HepG2 (cell line): ENCODE results near the gene ELF2. TPM values are rescaled to one million over a fixed set of nuclear protein-coding genes. Genes with fewer than 3 reads are reported as not detected.

ENCODE experiments used
- ATAC-seq: fragments of 200-7000 bp; cut with Tn5 transposase; 3 replicates; pipeline ENCODE4 v1.9.1; 2020; ENCODE audit warnings: mild to moderate bottlenecking, moderate library complexity
- BruUV-seq: library from RNA; stranded (reverse); fragments of 400-500 nt; replicated peaks from 2 replicates; lab custom pipeline; 2021; lab: Mats Ljungman, UMichigan
- CTCF ChIA-PET: fragments of 300-600 bp; formaldehyde crosslinking; extraction: SDS; loops from one replicate; lab custom pipeline; 2021; ENCODE audit warnings: low total read pairs, inconsistent platforms, low intra/inter-chr PET ratio; lab: Yijun Ruan, JAX
- POLR2A ChIA-PET: fragments of 350-600 bp; sonication (Branson Sonifier 250); formaldehyde crosslinking; loops from one replicate; lab custom pipeline; 2020; ENCODE audit warnings: antibody characterized with exemption, inconsistent platforms; lab: Yijun Ruan, JAX
- DNase-seq: peaks from one replicate; pipeline ENCODE4 v3.0.0-alpha.2; 2015; ENCODE audit warnings: low spot score
- FAIRE-seq: peaks from 3 replicates; lab custom pipeline; 2011; peaks lifted over from hg19 to GRCh38; lab: Jason Lieb, UNC
- H2AFZ ChIP-seq: one replicate; pipeline ENCODE4 v1.6.1; 2011; ENCODE audit warnings: low read length, inconsistent platforms
- H3K27ac ChIP-seq: fragments of 300-600 bp; 3 replicates; pipeline ENCODE4 v1.8.0; 2011; ENCODE audit warnings: mixed run types, mild to moderate bottlenecking, mixed read lengths, low read length, inconsistent platforms; ENCODE audit not compliant: insufficient read depth; ENCODE audit errors: extremely low read length
- H3K27me3 ChIP-seq, 2 experiments: fragments of 200-600 bp in 1 of 2; 2 replicates in 1 of 2; 3 replicates in 1 of 2; pipeline versions ENCODE4 v1.6.0 to v1.8.0; 2011; ENCODE audit warnings: low read length in 2 of 2, mild to moderate bottlenecking in 2 of 2, moderate library complexity in 2 of 2, inconsistent platforms in 1 of 2; ENCODE audit not compliant: insufficient read depth in 2 of 2, control insufficient read depth in 1 of 2
- H3K36me3 ChIP-seq, 2 experiments: fragments of 200-600 bp in 1 of 2; replicated peaks in 1 of 2; 2 replicates in 1 of 2; 3 replicates in 1 of 2; pipeline versions ENCODE4 v1.5.1 to v1.8.0; 2011; ENCODE audit warnings: low read length in 2 of 2, inconsistent platforms in 1 of 2; ENCODE audit not compliant: insufficient read depth in 2 of 2, control insufficient read depth in 1 of 2
- H3K4me1 ChIP-seq: 2 replicates; pipeline ENCODE4 v1.5.1; 2012; ENCODE audit warnings: low read length, inconsistent platforms; ENCODE audit not compliant: insufficient read depth
- H3K4me2 ChIP-seq: 2 replicates; pipeline ENCODE4 v1.6.0; 2011; ENCODE audit warnings: low read depth, low read length, inconsistent platforms
- H3K4me3 ChIP-seq, 3 experiments: fragments of 200-600 bp in 1 of 3; sonication (generic), shearing (Covaris generic) in 1 of 3; replicated peaks in 1 of 3; 2 replicates each; pipeline ENCODE4 v1.5.1; 2011 to 2016; ENCODE audit warnings: low read length in 3 of 3, inconsistent platforms in 2 of 3, low read depth in 2 of 3, mild to moderate bottlenecking in 2 of 3, control low read depth in 1 of 3, mixed read lengths in 1 of 3; ENCODE audit not compliant: insufficient read depth in 1 of 3
- H3K79me2 ChIP-seq: one replicate; pipeline ENCODE4 v1.6.1; 2011; ENCODE audit warnings: low read length, inconsistent platforms; ENCODE audit not compliant: insufficient read depth
- H3K9ac ChIP-seq: 2 replicates; pipeline ENCODE4 v1.6.0; 2011; ENCODE audit warnings: mild to moderate bottlenecking, low read depth, low read length, inconsistent platforms; ENCODE audit not compliant: insufficient read depth
- H3K9me3 ChIP-seq: 2 replicates; pipeline ENCODE4 v1.5.1; 2012; ENCODE audit warnings: mild to moderate bottlenecking, low read length
- H4K20me1 ChIP-seq: 2 replicates; pipeline ENCODE4 v1.6.0; 2011; ENCODE audit warnings: inconsistent platforms, mild to moderate bottlenecking, low read length, moderate library complexity; ENCODE audit not compliant: insufficient read depth
- ARID4A ChIP-seq: sonication (generic); formaldehyde crosslinking; IDR thresholded peaks from 2 replicates; pipeline ENCODE4 v1.5.0; 2020; ENCODE audit warnings: mild to moderate bottlenecking, missing genetic modification reagents, borderline replicate concordance
- CEBPB ChIP-seq: IDR thresholded peaks from 2 replicates; pipeline ENCODE4 v1.6.1; 2011; ENCODE audit warnings: low read depth, low read length, improper control_type of control experiment, borderline replicate concordance
- DDIT3 ChIP-seq: sonication (generic); formaldehyde crosslinking; IDR thresholded peaks from 2 replicates; pipeline ENCODE4 v1.4.0; 2020; ENCODE audit warnings: mild to moderate bottlenecking, missing genetic modification reagents
- JARID2 ChIP-seq: sonication (generic); formaldehyde crosslinking; IDR thresholded peaks from 2 replicates; pipeline ENCODE4 v1.8.1; 2023; ENCODE audit warnings: missing genetic modification reagents, inconsistent platforms; ENCODE audit not compliant: insufficient replicate concordance
- PHF5A ChIP-seq: IDR thresholded peaks from one replicate; pipeline ENCODE4 v1.6.1; 2018; ENCODE audit warnings: low read depth, missing genetic modification reagents; ENCODE audit not compliant: unreplicated experiment
- PTBP1 ChIP-seq: fragments of 200-400 bp; formaldehyde crosslinking; IDR thresholded peaks from 2 replicates; pipeline ENCODE4 v1.6.1; 2018; ENCODE audit warnings: low read length, low read depth; ENCODE audit not compliant: poor library complexity, severe bottlenecking
- TBX2 ChIP-seq: sonication (generic); formaldehyde crosslinking; IDR thresholded peaks from 2 replicates; pipeline ENCODE4 v1.5.0; 2020; ENCODE audit warnings: missing genetic modification reagents, mild to moderate bottlenecking, borderline replicate concordance
- ZNF615 ChIP-seq: sonication (generic); formaldehyde crosslinking; IDR thresholded peaks from 2 replicates; pipeline ENCODE4 v1.5.0; 2020; ENCODE audit warnings: mild to moderate bottlenecking, missing genetic modification reagents, borderline replicate concordance
- ZNF766 ChIP-seq: sonication (generic); formaldehyde crosslinking; IDR thresholded peaks from 2 replicates; pipeline ENCODE4 v1.5.0; 2020; ENCODE audit warnings: missing genetic modification reagents, borderline replicate concordance
- ZNF878 ChIP-seq: sonication (generic); formaldehyde crosslinking; IDR thresholded peaks from 2 replicates; pipeline ENCODE4 v1.8.1; 2023; ENCODE audit warnings: mild to moderate bottlenecking, missing genetic modification reagents, moderate library complexity
- ZNF891 ChIP-seq: sonication (generic); formaldehyde crosslinking; IDR thresholded peaks from 2 replicates; pipeline ENCODE4 v1.5.0; 2020; ENCODE audit warnings: mild to moderate bottlenecking, missing genetic modification reagents
- WGBS: methylation state at CpG from one replicate; pipeline ENCODE4 v1.1.6; 2017; ENCODE audit warnings: low lambda C conversion rate; 5-methylcytosine and 5-hydroxymethylcytosine counted together
- in situ Hi-C: cut with HindIII; loops from 2 replicates; pipeline ENCODE4 v1.10.0; 2017; ENCODE audit warnings: low pct_unique_long_range_greater_than_20kb; ENCODE audit not compliant: extremely low pct_ligation_motif_present
- intact Hi-C: fragments of 100-400 bp; cut with micrococcal nuclease; formaldehyde crosslinking; loops from one replicate; pipeline ENCODE4 v1.10.0; 2022; ENCODE audit not compliant: unreplicated experiment
- polyA plus RNA-seq, 8 experiments: library from polyadenylated mRNA; depleted of rRNA in 3 of 8; stranded (reverse) in 7 of 8; unstranded in 1 of 8; fragments of >200 nt; fragmentation: Illumina TruSeq in 4 of 8; extraction: Trizol in 4 of 8; gene quantifications; 2 replicates each; pipeline versions ENCODE4 v1.2.1 to v1.2.3, GENCODE V29; 2011 to 2016; ENCODE audit warnings: low read depth in 4 of 8, missing spikeins in 1 of 8, mixed read lengths in 1 of 8; ENCODE audit not compliant: insufficient read depth in 1 of 8
- total RNA-seq, 5 experiments: library from RNA; depleted of rRNA; stranded (reverse); fragments of >200 nt; fragmentation: Illumina TruSeq; extraction: Trizol; gene quantifications; 2 replicates each; pipeline ENCODE4 v1.2.3, GENCODE V29; 2016; ENCODE audit warnings: low read depth in 1 of 5

Gene ELF2
- total and polyA plus RNA-seq, 2 of the 13 experiments (the other 11 are each of a cell fraction or from before 2014, with no cell fraction given): 28.6 to 35.4 TPM

GRCh38 chr4:139137763-139138162 is 39.3 kb downstream of the ELF2 start:
- no peak overlapping the region for H3K9ac ChIP-seq
- H4K20me1 ChIP-seq: 0 out of 2 replicates have a peak, but pooled peaks cover 2% of the 10 kb centered on the region
- H3K4me3 ChIP-seq: no peak overlapping the region
- DNase-seq (no peak), ATAC-seq (no peak), FAIRE-seq (no peak)
- intact Hi-C loops: no loop called here
- no peak overlapping the region for H3K27ac ChIP-seq
- ChIA-PET POLR2A (no interaction called here), CTCF (no interaction called here)
- BruUV-seq: no TSS peak
- in situ Hi-C loops: no loop called here
- H3K27me3 ChIP-seq: no peaks in the 10 kb centered on the region
- peaks cover 5% of the 10 kb centered on the region for H3K79me2 ChIP-seq
- H2AFZ ChIP-seq: no peak overlapping the region
- H3K9me3 ChIP-seq: no peaks in the 10 kb centered on the region
- WGBS: 100% methylated on average over 3 of the region's 3 CpGs
- H3K36me3 ChIP-seq: peaks cover 0 to 5% of the 10 kb centered on the region in 2 experiments; a peak in 1 of 5 replicates
- no peak overlapping the region for H3K4me2 ChIP-seq
- TF ChIP-seq ZNF878 (CRISPR knock-in tag) (no peak), PTBP1 (no peak), DDIT3 (CRISPR knock-in tag) (no peak), JARID2 (no peak), CEBPB (peak; percentile 3; the same call in 1 of the 2 replicates)
- no peaks in the 10 kb centered on the region for H3K4me1 ChIP-seq

GRCh38 chr4:139134403-139134802 is 42.6 kb downstream of the ELF2 start:
- Histone ChIP-seq H3K9me3 (no peaks in the 10 kb centered on the region), H3K4me2 (no peak overlapping the region), H3K4me3 (no peak overlapping the region), H3K79me2 (no peaks in the 10 kb centered on the region), H3K27ac (no peak overlapping the region), H3K9ac (no peak overlapping the region), H3K4me1 (no peaks in the 10 kb centered on the region), H4K20me1 (no peaks in the 10 kb centered on the region), H3K27me3 (no peaks in the 10 kb centered on the region), H2AFZ (no peak overlapping the region), H3K36me3 (peaks cover 0 to 8% of the 10 kb centered on the region in 2 experiments; a peak in 1 of 5 replicates)
- no TSS peak for BruUV-seq
- in situ Hi-C loops: no loop called here
- CTCF ChIA-PET: no interaction called here
- DNase-seq (no peak), FAIRE-seq (no peak), ATAC-seq (no peak)
- POLR2A ChIA-PET: no interaction called here
- intact Hi-C loops: no loop called here
- no peak for TF ChIP-seq TBX2 (CRISPR knock-in tag)
- TF ChIP-seq ZNF891 (CRISPR knock-in tag): no peak
- TF ChIP-seq ZNF766: no peak
- TF ChIP-seq ARID4A (CRISPR knock-in tag): no peak
- TF ChIP-seq PHF5A: no peak
- no peak for TF ChIP-seq ZNF615 (CRISPR knock-in tag)
